H9 (cell line): ENCODE results near the gene PLCB1. TPM values are rescaled to one million over a fixed set of nuclear protein-coding genes. Genes with fewer than 3 reads are reported as not detected.
A peak's percentile ranks its signal among the peaks of the same experiment; 100 is the strongest.

ENCODE experiments used
- DNase-seq: peaks from one replicate; pipeline ENCODE4 v3.0.0-alpha.2; 2017
- H2AFZ ChIP-seq: one replicate; pipeline ENCODE4 v1.6.1; 2013; ENCODE audit warnings: mild to moderate bottlenecking, low read length, control low read depth, moderate library complexity
- H2AK5ac ChIP-seq: 2 replicates; pipeline ENCODE4 v1.6.1; 2013; ENCODE audit warnings: low read length, control low read depth, mixed read lengths; ENCODE audit not compliant: insufficient read length
- H2BK120ac ChIP-seq: one replicate; pipeline ENCODE4 v1.6.1; 2013; ENCODE audit warnings: low read depth, mild to moderate bottlenecking, low read length, control low read depth, inconsistent platforms; ENCODE audit not compliant: poor library complexity, severe bottlenecking
- H2BK12ac ChIP-seq: 2 replicates; pipeline ENCODE4 v1.6.1; 2013; ENCODE audit warnings: low read length, control low read depth, mixed read lengths, low read depth; ENCODE audit not compliant: insufficient read length
- H2BK15ac ChIP-seq: 2 replicates; pipeline ENCODE4 v1.6.1; 2013; ENCODE audit warnings: low read depth, low read length, control low read depth
- H2BK20ac ChIP-seq: one replicate; pipeline ENCODE4 v1.6.1; 2013; ENCODE audit warnings: low read depth, mild to moderate bottlenecking, low read length, control low read depth, inconsistent platforms; ENCODE audit not compliant: poor library complexity, severe bottlenecking
- H2BK5ac ChIP-seq: 2 replicates; pipeline ENCODE4 v1.6.1; 2013; ENCODE audit warnings: low read length, control low read depth, mixed read lengths; ENCODE audit not compliant: insufficient read length
- H3K14ac ChIP-seq: 2 replicates; pipeline ENCODE4 v1.6.1; 2013; ENCODE audit warnings: low read length, control low read depth; ENCODE audit not compliant: insufficient read depth
- H3K18ac ChIP-seq: 2 replicates; pipeline ENCODE4 v1.6.1; 2013; ENCODE audit warnings: low read depth, mild to moderate bottlenecking, mixed read lengths, low read length, control low read depth; ENCODE audit not compliant: insufficient read length
- H3K23ac ChIP-seq: 2 replicates; pipeline ENCODE4 v1.6.1; 2013; ENCODE audit warnings: low read length, control low read depth, mixed read lengths, low read depth; ENCODE audit not compliant: insufficient read length
- H3K23me2 ChIP-seq: 2 replicates; pipeline ENCODE4 v1.6.1; 2013; ENCODE audit warnings: low read depth, mild to moderate bottlenecking, mixed read lengths, low read length, control low read depth; ENCODE audit not compliant: insufficient read length, poor library complexity, severe bottlenecking
- H3K27ac ChIP-seq: 2 replicates; pipeline ENCODE4 v1.5.1; 2013; ENCODE audit warnings: low read length, control low read depth, mixed read lengths, low read depth; ENCODE audit not compliant: insufficient read length
- H3K27me3 ChIP-seq: 2 replicates; pipeline ENCODE4 v1.6.1; 2013; ENCODE audit warnings: low read length, control low read depth, inconsistent platforms; ENCODE audit not compliant: insufficient read depth
- H3K4ac ChIP-seq: 2 replicates; pipeline ENCODE4 v1.6.1; 2013; ENCODE audit warnings: low read depth, mild to moderate bottlenecking, control low read depth, inconsistent platforms, low read length, moderate library complexity
- H3K4me1 ChIP-seq: 2 replicates; pipeline ENCODE4 v1.6.1; 2013; ENCODE audit warnings: low read length, control low read depth, inconsistent platforms; ENCODE audit not compliant: insufficient read depth
- H3K4me2 ChIP-seq: 2 replicates; pipeline ENCODE4 v1.6.1; 2013; ENCODE audit warnings: low read length, control low read depth, mixed read lengths; ENCODE audit not compliant: insufficient read length, insufficient read depth
- H3K56ac ChIP-seq: 2 replicates; pipeline ENCODE4 v1.6.1; 2013; ENCODE audit warnings: low read depth, mild to moderate bottlenecking, mixed read lengths, low read length, control low read depth; ENCODE audit not compliant: insufficient read length
- H3K79me1 ChIP-seq: 2 replicates; pipeline ENCODE4 v1.6.1; 2013; ENCODE audit warnings: low read depth, mild to moderate bottlenecking, moderate library complexity, low read length, control low read depth, inconsistent platforms; ENCODE audit not compliant: insufficient read depth, poor library complexity, severe bottlenecking
- H3K79me2 ChIP-seq: 2 replicates; pipeline ENCODE4 v1.6.1; 2013; ENCODE audit warnings: low read length, control low read depth, inconsistent platforms; ENCODE audit not compliant: insufficient read depth
- H3K9ac ChIP-seq: 2 replicates; pipeline ENCODE4 v1.6.1; 2013; ENCODE audit warnings: low read length, control low read depth, mixed read lengths; ENCODE audit not compliant: insufficient read length; ENCODE audit errors: extremely low read depth
- H3K9me3 ChIP-seq: one replicate; pipeline ENCODE4 v1.6.1; 2013; ENCODE audit warnings: low read depth, low read length, inconsistent platforms; ENCODE audit not compliant: control insufficient read depth
- H3T11ph ChIP-seq: one replicate; pipeline ENCODE4 v1.6.1; 2013; ENCODE audit warnings: mild to moderate bottlenecking, low read length, control low read depth, inconsistent platforms
- H4K20me1 ChIP-seq: one replicate; pipeline ENCODE4 v1.6.1; 2013; ENCODE audit not compliant: control insufficient read depth, insufficient read length, insufficient read depth
- H4K5ac ChIP-seq: 2 replicates; pipeline ENCODE4 v1.6.1; 2013; ENCODE audit warnings: low read depth, mild to moderate bottlenecking, mixed read lengths, low read length, control low read depth; ENCODE audit not compliant: insufficient read length
- H4K8ac ChIP-seq: replicated peaks from 2 replicates; pipeline ENCODE4 v1.6.1; 2013; ENCODE audit warnings: low read length, control low read depth, mixed read lengths, low read depth; ENCODE audit not compliant: insufficient read length
- H4K91ac ChIP-seq: 2 replicates; pipeline ENCODE4 v1.6.1; 2013; ENCODE audit warnings: low read depth, mild to moderate bottlenecking, moderate library complexity, mixed read lengths, low read length, control low read depth; ENCODE audit not compliant: insufficient read length
- H3K27ac Mint-ChIP-seq, 3 experiments: 2 replicates in 2 of 3; 3 replicates in 1 of 3; pipeline ENCODE4 v1.8.0; 2020 to 2021; ENCODE audit warnings: mixed read lengths in 3 of 3, mild to moderate bottlenecking in 1 of 3, moderate library complexity in 1 of 3
- H3K27me3 Mint-ChIP-seq: 2 replicates; pipeline ENCODE4 v1.8.0; 2021; ENCODE audit warnings: low read depth, mild to moderate bottlenecking, moderate library complexity, mixed read lengths
- H3K36me3 Mint-ChIP-seq, 3 experiments: 2 replicates in 2 of 3; 3 replicates in 1 of 3; pipeline ENCODE4 v1.8.0; 2020 to 2021; ENCODE audit warnings: low read depth in 3 of 3, mixed read lengths in 3 of 3; ENCODE audit not compliant: insufficient read depth in 1 of 3
- H3K4me1 Mint-ChIP-seq, 2 experiments: 2 replicates each; pipeline ENCODE4 v1.8.0; 2020; ENCODE audit warnings: mixed read lengths in 2 of 2
- H3K4me3 Mint-ChIP-seq, 2 experiments: 2 replicates in 1 of 2; 3 replicates in 1 of 2; pipeline ENCODE4 v1.8.0; 2020 to 2021; ENCODE audit warnings: mild to moderate bottlenecking in 2 of 2, mixed read lengths in 2 of 2, moderate library complexity in 1 of 2
- H3K9me3 Mint-ChIP-seq, 2 experiments: 2 replicates in 1 of 2; 3 replicates in 1 of 2; pipeline ENCODE4 v1.8.0; 2020; ENCODE audit warnings: mild to moderate bottlenecking in 2 of 2, mixed read lengths in 2 of 2, moderate library complexity in 1 of 2
- CTCF ChIP-seq: fragments of 200-600 bp; sonication (generic); conservative IDR thresholded peaks from 3 replicates; pipeline ENCODE4 v1.8.0; 2021; ENCODE audit warnings: antibody characterized with exemption, mild to moderate bottlenecking
- WGBS: extraction: QIAGEN DNeasy Blood & Tissue Kit; methylation state at CpG from one replicate; pipeline ENCODE4 v1.1.7; 2013; ENCODE audit warnings: missing lambda C conversion rate, low lambda C conversion rate, mixed read lengths; ENCODE audit not compliant: insufficient read length; ENCODE audit errors: extremely low coverage; 5-methylcytosine and 5-hydroxymethylcytosine counted together
- total RNA-seq: library from RNA; stranded (reverse); gene quantifications from 2 replicates; pipeline ENCODE4 v1.2.1, GENCODE V29; 2021

PLCB1 gene
- total RNA-seq, 1 experiment from 2014 or later, result 11.5 TPM

GRCh38 chr20:8721098-8721497 lies 589.0 kb downstream of the PLCB1 start:
- Histone ChIP-seq H2BK120ac (no peak overlapping the region), H3K27me3 (no peaks in the 10 kb centered on the region), H2BK20ac (no peak overlapping the region), H2AFZ (no peak overlapping the region), H3K79me2 (no peaks in the 10 kb centered on the region), H3K23me2 (no peaks in the 10 kb centered on the region), H3K18ac (no peak overlapping the region), H3K9ac (no peak overlapping the region), H4K20me1 (peaks cover 2% of the 10 kb centered on the region), H2BK5ac (no peak overlapping the region), H3K14ac (no peak overlapping the region), H2BK15ac (no peak overlapping the region), H3K4me1 (no peaks in the 10 kb centered on the region), H2AK5ac (no peak overlapping the region), H3K23ac (no peak overlapping the region), H2BK12ac (no peak overlapping the region), H3T11ph (no peak overlapping the region), H3K56ac (no peak overlapping the region), H4K91ac (no peak overlapping the region), H3K79me1 (no peaks in the 10 kb centered on the region), H3K27ac (no peak overlapping the region), H3K4me2 (no peak overlapping the region), H4K5ac (no peak overlapping the region), H3K9me3 (no peaks in the 10 kb centered on the region), H3K4ac (no peak overlapping the region), H4K8ac (no peak overlapping the region)
- H3K27ac Mint-ChIP-seq, result no peak overlapping the region
- TF ChIP-seq CTCF, result peak; percentile 85
- no peak overlapping the region for H3K4me3 Mint-ChIP-seq
- peak; percentile 41 for DNase-seq
- no CpG with 5 or more reads among the region's 5 CpGs for WGBS
- no peaks in the 10 kb centered on the region for H3K27me3 Mint-ChIP-seq
- no peaks in the 10 kb centered on the region for H3K9me3 Mint-ChIP-seq
- H3K4me1 Mint-ChIP-seq, result 0 out of 4 replicates have a peak, but pooled peaks cover 0 to 3% of the 10 kb centered on the region in 2 experiments
- H3K36me3 Mint-ChIP-seq, result no peaks in the 10 kb centered on the region
